GM18526 (cell line): Measurements from ENCODE around the gene SLC8A3.

ENCODE experiments used
- POLR2A ChIP-seq: IDR thresholded peaks from 3 replicates; pipeline ENCODE4 v1.6.1; 2011; ENCODE audit not compliant: insufficient read length; ENCODE audit errors: extremely low read depth

Gene SLC8A3

DNA sequence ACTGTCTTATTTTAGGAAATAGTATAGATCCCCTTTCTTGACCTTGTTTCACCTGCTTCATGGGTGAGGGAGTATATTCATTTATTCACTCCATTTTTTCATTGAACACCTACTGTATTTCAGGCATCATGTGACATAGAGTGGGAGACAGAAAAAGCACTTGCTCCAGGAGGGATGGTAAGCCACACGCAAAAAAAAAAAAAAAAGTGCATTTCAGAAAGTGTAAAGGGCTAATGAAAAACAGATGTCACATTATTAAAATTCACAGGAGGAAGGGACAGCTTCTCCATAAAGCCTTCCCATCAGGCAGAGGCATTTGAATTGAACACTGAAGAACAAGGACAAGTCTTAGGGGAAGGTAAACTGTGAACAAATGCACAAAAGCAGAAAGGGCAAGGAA, 7.5 kb downstream of the SLC8A3 start:
- no peak for TF ChIP-seq POLR2A

DNA sequence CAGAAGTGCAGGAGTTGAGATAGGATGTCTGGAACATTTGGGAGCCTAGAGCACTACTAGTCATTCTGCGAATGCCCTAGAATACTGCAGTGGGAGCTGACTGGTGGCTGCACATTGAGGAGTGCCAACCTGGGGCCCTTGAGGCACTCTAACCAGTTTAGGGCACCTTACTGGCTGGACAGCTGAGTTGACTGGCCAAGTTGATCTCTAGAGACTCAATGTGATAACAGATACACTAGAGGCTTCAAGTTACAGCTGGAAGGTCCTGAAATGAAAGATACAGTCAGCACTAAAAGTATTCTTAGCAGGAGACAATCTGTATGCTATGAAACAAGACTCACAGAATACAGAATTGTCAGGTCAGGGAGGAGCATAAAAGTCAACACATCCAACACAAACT, 8.0 kb downstream of the SLC8A3 start:
- no peak for TF ChIP-seq POLR2A

DNA sequence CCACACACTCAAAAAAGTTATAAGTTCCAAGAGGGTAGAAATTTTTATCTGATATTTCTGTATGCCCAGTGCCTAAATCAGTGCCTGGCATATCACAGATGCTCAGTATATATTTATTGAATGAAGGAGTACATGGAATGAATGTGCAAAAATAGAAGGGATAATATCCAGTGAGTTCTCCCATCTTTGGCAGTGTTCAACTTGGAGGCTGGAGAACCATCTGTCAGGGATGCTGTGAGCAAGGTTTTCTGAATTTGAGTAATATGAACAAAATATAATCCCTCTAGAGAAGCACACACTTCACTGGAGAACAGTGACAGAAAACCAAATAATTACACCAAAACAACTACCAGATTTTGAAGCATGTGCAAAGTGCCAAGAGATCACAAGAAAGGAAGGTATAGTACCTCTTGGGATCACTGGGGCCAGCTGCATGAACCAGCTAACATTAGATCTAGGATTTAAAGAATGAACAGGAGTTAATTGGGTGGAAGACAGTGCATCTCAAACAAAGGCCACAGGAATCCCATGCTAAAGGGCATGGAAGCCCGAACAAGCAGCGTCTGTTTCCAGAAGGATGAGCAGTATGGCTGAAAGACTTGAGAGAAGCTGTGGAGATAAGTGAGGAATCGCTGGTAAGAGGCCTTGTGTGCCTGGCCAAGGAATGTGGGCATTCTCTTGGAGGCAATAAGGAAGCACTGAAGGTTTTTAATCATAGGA, 11.5 kb downstream of the SLC8A3 start:
- TF ChIP-seq POLR2A = no peak

DNA sequence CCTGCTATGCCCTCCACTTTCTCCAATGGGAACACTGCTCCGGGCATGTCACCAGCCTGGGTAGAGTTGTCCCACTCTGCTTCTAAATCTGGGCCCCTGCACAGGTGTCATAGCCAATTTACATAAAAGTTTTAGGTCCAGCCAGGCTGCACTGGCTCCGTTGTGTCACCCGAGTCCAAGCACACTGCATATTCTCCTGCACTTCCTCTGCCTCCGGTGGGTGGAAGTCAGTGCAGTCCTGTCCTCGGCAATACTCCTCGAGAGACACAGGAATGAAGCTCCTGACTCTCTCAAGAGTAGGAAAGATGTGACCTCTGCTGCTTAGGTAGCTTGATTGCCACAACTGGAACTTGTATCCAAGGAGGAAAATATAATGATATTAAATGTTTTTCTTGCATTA, 15.2 kb downstream of the SLC8A3 start:
- no peak for TF ChIP-seq POLR2A

DNA sequence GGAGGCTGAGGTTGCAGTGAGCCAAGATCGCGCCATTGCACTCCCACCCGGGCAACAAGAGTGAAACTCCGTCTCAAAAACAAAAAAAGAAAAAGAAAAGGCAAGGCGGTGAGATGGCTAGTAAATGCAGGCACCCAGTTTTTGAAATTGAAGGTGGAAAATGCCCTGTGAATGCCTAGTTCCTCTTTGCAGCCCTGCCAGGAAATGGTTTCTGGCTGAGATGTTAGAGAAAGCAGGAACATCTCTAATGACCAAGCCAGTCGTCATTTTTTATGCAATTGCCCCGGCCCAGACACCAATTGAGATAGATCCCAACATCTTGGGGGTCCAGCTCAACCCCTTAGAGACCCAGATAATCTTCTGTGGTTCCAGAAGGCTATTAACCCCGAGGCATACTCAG, 17.0 kb downstream of the SLC8A3 start:
- no peak for TF ChIP-seq POLR2A

DNA sequence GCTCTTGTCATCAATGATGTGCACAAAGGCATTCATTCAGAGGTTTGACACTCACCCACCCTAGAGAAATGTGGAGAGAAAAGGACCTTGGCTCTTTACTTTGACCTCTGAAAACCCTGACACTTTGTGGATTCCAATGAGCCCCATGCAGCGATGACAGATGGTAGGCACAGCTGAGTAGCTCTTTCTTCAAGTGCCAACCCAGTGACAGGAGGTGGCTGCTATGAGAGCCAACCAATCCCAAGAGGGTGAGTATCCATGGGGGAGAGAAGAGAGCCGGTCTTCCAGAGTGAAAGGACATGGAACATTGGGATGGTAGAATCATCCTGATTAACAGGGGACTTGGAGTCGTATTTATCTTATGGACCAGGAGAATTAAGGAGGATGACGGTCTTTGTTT, 17.8 kb downstream of the SLC8A3 start:
- no peak for TF ChIP-seq POLR2A

DNA sequence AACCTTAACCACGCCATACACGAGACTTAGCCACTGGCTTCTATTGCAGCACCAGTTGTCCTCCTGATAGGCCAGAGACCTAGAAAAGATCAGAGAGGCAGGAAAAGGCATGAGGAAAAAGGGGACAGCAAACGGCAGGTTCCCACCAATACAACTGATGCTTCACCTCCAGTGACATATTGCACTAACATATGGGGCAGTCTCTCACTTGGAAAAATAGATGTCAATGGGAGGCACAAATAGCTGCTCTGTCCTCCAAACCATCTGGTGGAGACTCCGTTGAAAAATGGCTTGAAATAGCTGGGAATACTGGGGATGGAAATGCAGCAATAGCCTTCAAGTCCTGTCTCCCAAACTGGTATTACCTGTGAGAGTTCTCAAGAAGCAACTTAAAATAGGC, 20.3 kb downstream of the SLC8A3 start:
- TF ChIP-seq POLR2A = no peak

DNA sequence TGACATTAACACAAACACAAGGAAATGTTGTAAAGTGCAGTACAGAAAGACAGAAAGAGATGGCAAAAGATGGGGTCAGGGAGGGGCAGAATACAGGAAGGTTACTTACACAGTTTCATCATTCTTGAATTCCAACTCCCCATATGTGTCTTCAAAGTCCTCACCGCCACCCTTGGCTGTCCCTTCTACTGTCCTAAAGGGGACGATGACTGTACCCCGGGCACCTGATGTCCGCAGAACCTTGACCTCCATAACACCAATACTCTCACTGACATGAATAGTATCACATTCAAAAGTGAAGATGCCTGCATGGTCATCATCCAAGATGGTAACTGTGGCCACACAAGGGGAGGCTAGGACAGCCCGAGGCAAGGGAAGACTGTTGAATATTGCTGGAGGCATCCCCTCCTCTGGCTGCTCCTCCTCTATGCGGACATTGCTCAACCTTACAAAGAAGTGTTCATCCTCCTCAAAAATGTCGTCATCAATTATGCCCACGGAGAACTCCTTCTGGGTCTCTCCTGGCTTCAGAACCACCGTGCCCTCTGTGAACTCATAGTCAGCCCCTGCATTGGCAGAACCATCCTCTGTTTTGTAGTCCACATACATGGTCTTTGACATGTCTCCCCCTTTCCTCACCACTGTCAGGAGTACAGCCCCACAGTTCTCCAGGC, 22.1 kb downstream of the SLC8A3 start:
- TF ChIP-seq POLR2A = no peak

DNA sequence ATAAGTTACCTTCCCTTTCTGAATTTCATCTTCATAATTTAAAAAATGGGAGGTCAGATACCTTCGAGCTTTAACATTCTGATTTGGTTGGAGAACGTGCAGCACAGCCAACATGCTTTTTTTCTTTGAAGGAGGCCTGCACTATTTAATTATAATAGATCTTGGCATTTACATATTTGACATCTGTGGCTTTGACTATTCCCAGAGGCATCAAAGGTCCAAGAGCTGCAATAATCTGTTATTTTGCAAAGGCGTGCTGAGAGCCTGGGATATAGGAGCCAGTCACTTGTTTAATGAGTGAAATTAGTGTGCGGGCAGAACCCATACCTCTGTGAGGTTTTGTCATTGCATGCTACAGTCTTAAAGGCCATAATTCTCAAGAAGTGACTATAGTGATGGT, 26.4 kb downstream of the SLC8A3 start:
- TF ChIP-seq POLR2A = no peak

DNA sequence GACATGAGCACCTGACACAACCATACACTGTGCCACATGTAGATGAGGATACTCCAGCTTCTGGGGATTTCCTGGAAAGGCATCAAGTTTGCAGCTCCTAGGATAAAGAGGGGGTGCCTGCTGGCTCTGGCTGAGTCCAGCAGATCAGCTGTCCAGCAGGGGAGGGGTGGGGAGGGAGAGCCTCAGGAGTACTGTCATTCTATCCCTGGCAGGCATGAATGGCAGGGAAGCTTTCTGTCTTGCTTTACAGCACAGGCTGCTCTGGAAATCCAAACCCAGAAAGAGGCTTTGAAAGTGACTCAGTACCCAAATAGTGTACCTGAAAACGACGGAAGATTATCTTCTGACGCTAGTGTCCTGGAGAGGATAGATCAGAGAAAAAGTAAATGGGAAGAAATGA, 32.2 kb downstream of the SLC8A3 start:
- no peak for TF ChIP-seq POLR2A

DNA sequence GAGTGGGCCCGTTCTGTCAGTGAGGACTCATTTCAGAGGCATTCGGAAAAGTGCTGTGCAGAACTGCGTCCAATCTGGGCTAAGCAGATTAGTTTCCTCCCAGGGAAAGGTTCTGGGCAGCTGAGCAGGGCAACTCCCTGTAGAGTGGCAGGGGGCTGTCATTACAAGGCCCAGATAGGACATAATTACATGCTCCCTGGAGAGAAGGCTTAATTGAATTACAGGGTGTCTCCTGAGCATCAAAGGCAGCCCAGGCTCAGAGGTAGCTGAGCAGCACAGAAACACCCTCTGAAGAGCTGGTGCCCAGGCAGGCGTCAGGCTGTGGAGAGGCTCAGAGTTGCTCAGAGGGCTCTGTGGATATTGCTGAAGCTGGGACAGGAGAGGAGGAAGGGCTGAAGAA, 36.0 kb downstream of the SLC8A3 start:
- TF ChIP-seq POLR2A = no peak

DNA sequence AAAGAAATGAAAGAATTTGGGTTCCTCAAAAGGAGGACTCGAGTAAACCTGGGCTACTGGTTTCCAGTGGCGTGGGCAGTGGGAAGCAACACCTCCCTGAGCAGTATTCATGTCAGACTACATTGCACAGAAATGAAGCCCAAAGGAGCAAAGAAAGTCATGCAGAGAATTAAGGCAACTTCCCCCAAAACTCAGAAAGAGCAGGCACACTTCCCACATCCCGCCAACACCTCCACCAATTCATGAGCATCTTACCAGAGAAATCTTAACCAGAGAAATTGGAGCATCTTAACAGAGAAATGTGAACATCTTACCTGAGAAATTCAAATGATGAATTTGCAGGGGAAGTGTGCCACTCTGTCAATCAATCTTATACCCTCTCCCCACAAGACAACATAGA, 36.7 kb downstream of the SLC8A3 start:
- no peak for TF ChIP-seq POLR2A

DNA sequence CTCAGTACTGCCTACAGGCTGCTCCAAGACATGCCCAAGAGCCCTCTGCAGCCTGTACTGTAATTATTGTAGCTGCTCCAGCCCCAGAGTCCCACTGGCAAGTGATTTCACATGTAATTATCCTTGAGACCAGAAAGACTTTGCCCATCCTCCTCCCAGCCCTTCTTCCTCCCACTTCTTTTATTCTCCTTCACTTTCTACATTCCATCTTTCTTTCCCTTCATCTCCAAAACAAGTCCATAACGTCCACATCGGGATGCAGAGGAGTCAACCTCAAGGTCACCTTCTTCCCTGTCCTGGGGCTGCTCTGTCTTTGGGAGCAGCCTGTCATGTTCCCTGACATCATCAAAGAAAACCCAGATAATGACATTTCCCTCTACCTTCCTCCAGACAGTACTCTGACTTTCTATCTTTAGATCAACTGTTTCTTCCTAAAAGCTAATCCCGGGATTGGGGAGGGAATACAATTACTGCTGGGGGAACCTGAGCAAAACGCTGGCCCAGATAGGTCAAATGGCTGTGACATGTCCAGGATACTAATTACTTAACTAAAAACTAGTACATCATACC, 39.1 kb downstream of the SLC8A3 start:
- TF ChIP-seq POLR2A = no peak

DNA sequence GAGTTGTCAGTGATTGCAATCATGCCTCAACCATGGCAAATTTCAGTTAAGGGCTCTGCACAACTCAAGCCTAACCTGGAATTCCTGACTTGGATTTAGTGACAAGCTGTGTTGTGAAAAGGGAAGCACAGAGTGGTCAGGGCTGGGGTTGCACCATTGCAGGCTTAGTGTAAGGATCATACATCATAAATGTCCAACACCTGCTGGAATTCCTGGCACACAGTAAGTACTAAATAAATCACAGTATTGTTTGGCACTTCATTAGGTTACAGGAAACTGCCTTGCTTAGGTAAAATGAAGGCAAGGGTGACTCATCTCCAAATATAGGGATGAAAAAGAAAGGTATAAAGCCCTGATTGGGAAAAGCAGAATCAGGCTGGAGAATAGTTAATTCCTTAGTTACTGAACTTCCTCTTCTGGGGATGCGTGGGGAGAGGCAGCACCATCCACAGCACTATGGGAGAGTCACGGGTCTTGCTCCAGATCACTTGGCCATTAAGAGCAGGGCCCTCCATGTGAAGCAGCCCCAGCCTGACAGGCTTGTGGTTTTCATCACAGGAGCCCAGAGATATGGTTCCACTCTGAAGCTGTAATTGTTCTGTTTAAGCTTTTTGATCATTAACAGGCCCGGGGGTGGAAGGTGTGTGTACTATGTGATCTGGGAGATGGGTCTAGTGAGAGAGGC, 39.7 kb downstream of the SLC8A3 start:
- no peak for TF ChIP-seq POLR2A

DNA sequence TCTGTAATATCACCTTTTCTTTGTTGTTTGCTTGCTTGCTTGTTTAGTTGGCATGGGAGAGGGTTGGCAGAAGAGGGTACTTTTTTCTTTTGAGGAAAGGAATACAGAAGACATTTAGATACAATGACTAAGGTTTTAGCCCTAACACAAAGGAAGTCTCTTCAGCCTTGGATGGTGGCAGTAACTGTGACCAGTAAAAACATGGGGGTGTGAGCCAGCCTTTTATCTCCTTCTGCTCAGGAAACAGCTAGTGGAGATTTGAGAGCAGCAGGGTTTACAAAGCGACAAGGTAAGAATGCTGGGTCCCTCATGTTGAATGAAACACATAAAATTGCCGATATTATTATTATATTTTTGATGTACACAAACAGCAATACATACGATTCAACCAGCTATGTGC, 40.4 kb downstream of the SLC8A3 start:
- no peak for TF ChIP-seq POLR2A

DNA sequence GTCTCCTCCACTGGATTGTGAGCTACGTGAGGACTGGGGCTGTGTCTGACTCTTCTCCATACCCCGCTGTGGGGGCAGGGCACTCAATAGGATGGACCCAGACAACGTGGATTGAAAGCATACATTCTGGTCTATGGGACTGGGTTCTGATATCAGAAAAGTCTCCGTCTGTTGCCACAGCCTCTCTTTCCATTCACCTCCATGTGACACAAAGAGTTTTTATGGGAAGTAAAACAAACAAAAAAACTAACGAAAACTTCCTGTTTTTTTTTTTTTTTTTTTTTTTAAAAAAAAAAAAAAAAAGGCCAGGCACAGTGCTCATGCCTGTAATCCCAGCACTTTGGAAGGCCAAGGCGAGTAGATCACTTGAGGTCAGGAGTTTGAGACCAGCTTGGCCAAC, 44.7 kb downstream of the SLC8A3 start:
- no peak for TF ChIP-seq POLR2A

DNA sequence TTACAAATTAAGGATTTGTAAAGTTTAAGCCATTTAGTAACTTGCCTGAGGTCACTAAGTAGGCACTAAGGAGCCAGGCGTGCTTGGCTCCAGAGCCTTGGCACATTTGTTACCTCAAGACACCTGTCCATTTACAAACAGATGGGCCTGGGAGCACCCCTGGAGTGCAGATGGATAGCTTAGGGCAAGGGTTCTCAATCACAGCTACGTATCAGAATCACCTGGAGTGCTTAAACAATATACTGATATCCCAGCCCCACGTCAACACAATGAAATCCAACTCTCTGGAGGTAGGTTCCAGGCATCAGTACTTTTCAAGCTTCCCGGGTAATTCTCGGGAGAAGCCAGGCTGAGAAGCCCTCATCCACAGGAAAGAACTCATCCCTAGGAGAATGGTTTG, 45.4 kb downstream of the SLC8A3 start:
- TF ChIP-seq POLR2A = no peak

DNA sequence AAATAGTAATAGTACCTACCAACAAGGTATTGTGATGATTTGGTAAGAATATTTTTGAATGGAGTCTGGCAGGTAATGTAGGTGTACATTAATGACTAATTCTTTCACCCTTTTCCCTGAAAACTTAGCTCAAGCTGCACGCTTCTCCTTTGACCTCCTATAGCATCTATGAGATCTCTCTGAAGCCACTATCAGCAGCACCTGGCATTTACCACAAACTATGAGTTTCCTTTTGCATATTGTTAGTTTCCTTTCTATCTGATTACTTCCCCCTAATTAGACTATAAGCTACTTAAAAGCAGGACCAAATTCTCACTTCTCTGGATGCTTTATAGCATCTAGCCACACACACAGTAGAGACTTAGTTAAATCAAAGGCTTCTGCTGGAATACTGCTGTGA, 48.1 kb downstream of the SLC8A3 start:
- TF ChIP-seq POLR2A = no peak
